Testis (tissue), 2 donors: ENCODE data around the gene HSD17B2.

Source experiments
- CTCF ChIP-seq, 3 experiments: fragments of 450-650 bp in 2 of 3; fragments of 200-600 bp in 1 of 3; sonication (generic) in 1 of 3; IDR thresholded peaks; one replicate each; pipeline ENCODE4 v1.5.1; 2016 to 2019; ENCODE audit warnings: antibody characterized with exemption in 3 of 3, mild to moderate bottlenecking in 2 of 3, moderate library complexity in 1 of 3
- POLR2A ChIP-seq: fragments of 450-650 bp; IDR thresholded peaks from one replicate; pipeline ENCODE4 v1.6.1; 2017; ENCODE audit warnings: antibody characterized with exemption, mild to moderate bottlenecking, moderate library complexity

GRCh38 chr16:82043680-82044584, 8.9 kb downstream of the HSD17B2 start:
- TF ChIP-seq CTCF (IDR thresholded peaks at IDR 0.05), result no peak
- TF ChIP-seq POLR2A, result no peak
